Muscle layer of colon (tissue), 2 donors: ENCODE data around the gene RSPH6A.

ENCODE experiments used
- H3K27ac ChIP-seq: one replicate; pipeline ENCODE4 v1.7.0; 2013; ENCODE audit warnings: low read depth, mild to moderate bottlenecking, low read length, moderate library complexity
- H3K27me3 ChIP-seq, 2 donors: one replicate each; pipeline ENCODE4 v1.7.0; 2013; ENCODE audit warnings: low read length in 2 of 2, mild to moderate bottlenecking in 2 of 2; ENCODE audit not compliant: insufficient read depth in 2 of 2, control insufficient read depth in 1 of 2
- H3K36me3 ChIP-seq: one replicate; pipeline ENCODE4 v1.7.0; 2013; ENCODE audit warnings: mild to moderate bottlenecking, low read length; ENCODE audit not compliant: insufficient read depth
- H3K4me1 ChIP-seq: one replicate; pipeline ENCODE4 v1.7.0; 2013; ENCODE audit warnings: mild to moderate bottlenecking, low read length; ENCODE audit not compliant: insufficient read depth
- H3K4me3 ChIP-seq, 2 donors: one replicate each; pipeline ENCODE4 v1.7.0; 2013; ENCODE audit warnings: low read length in 2 of 2, low read depth in 1 of 2, mild to moderate bottlenecking in 1 of 2, moderate library complexity in 1 of 2
- H3K9ac ChIP-seq: one replicate; pipeline ENCODE4 v1.7.0; 2013; ENCODE audit warnings: low read length
- H3K9me3 ChIP-seq: one replicate; pipeline ENCODE4 v1.7.0; 2013; ENCODE audit warnings: mild to moderate bottlenecking, low read length
- donor health status: abdominal sarcoma.
- donor health status: Adenocarcinoma of cecum.

RSPH6A gene

GRCh38 chr19:45773384-45773783 is 41.7 kb downstream of the RSPH6A start:
- H3K36me3 ChIP-seq = peaks cover 47% of the 10 kb centered on the region

GRCh38 chr19:45772912-45773311 is 42.2 kb downstream of the RSPH6A start:
- Histone ChIP-seq H3K4me3 (no peak overlapping the region), H3K27ac (no peak overlapping the region), H3K9ac (no peak overlapping the region), H3K27me3 (no peaks in the 10 kb centered on the region), H3K9me3 (no peaks in the 10 kb centered on the region), H3K4me1 (peaks cover 7% of the 10 kb centered on the region), H3K36me3 (peaks cover 43% of the 10 kb centered on the region)

More at GRCh38 chr19:45773384-45773783, 41.7 kb downstream of the RSPH6A start:
- Histone ChIP-seq H3K27ac (no peak overlapping the region), H3K9ac (no peak overlapping the region), H3K4me3 (no peak overlapping the region), H3K27me3 (no peaks in the 10 kb centered on the region), H3K9me3 (no peaks in the 10 kb centered on the region), H3K4me1 (peaks cover 8% of the 10 kb centered on the region)

GRCh38 chr19:45772130-45772840 is 42.8 kb downstream of the RSPH6A start:
- Histone ChIP-seq H3K27me3 (no peaks in the 10 kb centered on the region), H3K9ac (no peak overlapping the region), H3K27ac (no peak overlapping the region)

GRCh38 chr19:45771311-45771933 is 43.7 kb downstream of the RSPH6A start:
- H3K27me3 ChIP-seq = no peaks in the 10 kb centered on the region
- no peaks in the 10 kb centered on the region for H3K9me3 ChIP-seq
- H3K4me1 ChIP-seq = peaks cover 9% of the 10 kb centered on the region
- H3K4me3 ChIP-seq = no peak overlapping the region
- H3K9ac ChIP-seq = no peak overlapping the region
- H3K36me3 ChIP-seq = peaks cover 28% of the 10 kb centered on the region
- H3K27ac ChIP-seq = peak overlapping the region; percentile 65

More at GRCh38 chr19:45772130-45772840, 42.8 kb downstream of the RSPH6A start:
- peaks cover 36% of the 10 kb centered on the region for H3K36me3 ChIP-seq
- H3K4me1 ChIP-seq = peaks cover 7% of the 10 kb centered on the region
- no peak overlapping the region for H3K4me3 ChIP-seq
- H3K9me3 ChIP-seq = no peaks in the 10 kb centered on the region

GRCh38 chr19:45770192-45771101 is 44.7 kb downstream of the RSPH6A start:
- H3K9ac ChIP-seq = no peak overlapping the region
- peaks cover 19% of the 10 kb centered on the region for H3K4me1 ChIP-seq
- no peaks in the 10 kb centered on the region for H3K9me3 ChIP-seq
- H3K27me3 ChIP-seq = no peaks in the 10 kb centered on the region
- H3K36me3 ChIP-seq = peaks cover 27% of the 10 kb centered on the region
- H3K27ac ChIP-seq = peak overlapping the region; percentile 80
- peak overlapping the region; percentile 28 to 60 for H3K4me3 ChIP-seq

- peaks cover 24% of the 10 kb centered on the region for H3K36me3 ChIP-seq
- peak overlapping the region; percentile 2 for H3K9ac ChIP-seq
- H3K27me3 ChIP-seq = no peaks in the 10 kb centered on the region
- peaks cover 26% of the 10 kb centered on the region for H3K4me1 ChIP-seq
- peak overlapping the region; percentile 80 for H3K27ac ChIP-seq
- H3K4me3 ChIP-seq = peak overlapping the region; percentile 18 to 60
- H3K9me3 ChIP-seq = no peaks in the 10 kb centered on the region
Measured at GRCh38 chr19:45769821-45770191, 45.3 kb downstream of the RSPH6A start.

- H3K36me3 ChIP-seq = peaks cover 19% of the 10 kb centered on the region
- H3K27ac ChIP-seq = peak within 1 kb of the TSS; percentile 99
- H3K4me1 ChIP-seq = peaks cover 32% of the 10 kb centered on the region
- H3K9me3 ChIP-seq = no peaks in the 10 kb centered on the region
- peak within 1 kb of the TSS; percentile 81 to 87 for H3K4me3 ChIP-seq
- peak within 1 kb of the TSS; percentile 88 for H3K9ac ChIP-seq
- H3K27me3 ChIP-seq = no peaks in the 10 kb centered on the region
Measured at GRCh38 chr19:45768984-45769782, 45.9 kb downstream of the RSPH6A start, which contains the start of gene SIX5. SIX5 (minus strand) TSS chr19:45769252; CDS start chr19:45768844, 408 bp downstream.

- Histone ChIP-seq H3K4me1 (peaks cover 37% of the 10 kb centered on the region), H3K27me3 (no peaks in the 10 kb centered on the region), H3K36me3 (peaks cover 19% of the 10 kb centered on the region), H3K9me3 (no peaks in the 10 kb centered on the region), H3K9ac (peak overlapping the region; percentile 88), H3K4me3 (peak overlapping the region; percentile 80 to 87), H3K27ac (peak overlapping the region; percentile 99)
Measured at GRCh38 chr19:45768655-45768983, 46.5 kb downstream of the RSPH6A start.

- Histone ChIP-seq H3K9me3 (no peaks in the 10 kb centered on the region), H3K4me1 (peaks cover 43% of the 10 kb centered on the region), H3K27me3 (no peaks in the 10 kb centered on the region), H3K9ac (peak overlapping the region; percentile 88), H3K27ac (peak overlapping the region; percentile 92), H3K36me3 (peaks cover 13% of the 10 kb centered on the region), H3K4me3 (peak overlapping the region; percentile 81 to 87)
Measured at GRCh38 chr19:45767881-45768654, 47.0 kb downstream of the RSPH6A start.

GRCh38 chr19:45767410-45767880 is 47.7 kb downstream of the RSPH6A start:
- peaks cover 7% of the 10 kb centered on the region for H3K36me3 ChIP-seq
- peak overlapping the region; percentile 81 to 87 for H3K4me3 ChIP-seq
- H3K27ac ChIP-seq = peak overlapping the region; percentile 92
- H3K4me1 ChIP-seq = peaks cover 43% of the 10 kb centered on the region
- peak overlapping the region; percentile 74 for H3K9ac ChIP-seq
- H3K27me3 ChIP-seq = no peaks in the 10 kb centered on the region
- no peaks in the 10 kb centered on the region for H3K9me3 ChIP-seq
